Ovary (tissue), 3 donors: ENCODE results near the gene ARHGAP44.

ENCODE experiments used
- POLR2A ChIP-seq: fragments of 450-650 bp; IDR thresholded peaks from one replicate; pipeline ENCODE4 v1.6.1; 2017; ENCODE audit warnings: antibody characterized with exemption, mild to moderate bottlenecking, moderate library complexity
- TF ChIP-seq, protein P1 (sequence below), 3 donors: fragments of 450-650 bp in 2 of 3; fragments of 200-600 bp in 1 of 3; IDR thresholded peaks; one replicate each; pipeline versions ENCODE4 v1.5.1 to v1.8.0; 2016 to 2022; ENCODE audit warnings: antibody characterized with exemption in 3 of 3, mild to moderate bottlenecking in 1 of 3
- donor health status: DM: no; HTN: no; CAD: no.

DNA sequence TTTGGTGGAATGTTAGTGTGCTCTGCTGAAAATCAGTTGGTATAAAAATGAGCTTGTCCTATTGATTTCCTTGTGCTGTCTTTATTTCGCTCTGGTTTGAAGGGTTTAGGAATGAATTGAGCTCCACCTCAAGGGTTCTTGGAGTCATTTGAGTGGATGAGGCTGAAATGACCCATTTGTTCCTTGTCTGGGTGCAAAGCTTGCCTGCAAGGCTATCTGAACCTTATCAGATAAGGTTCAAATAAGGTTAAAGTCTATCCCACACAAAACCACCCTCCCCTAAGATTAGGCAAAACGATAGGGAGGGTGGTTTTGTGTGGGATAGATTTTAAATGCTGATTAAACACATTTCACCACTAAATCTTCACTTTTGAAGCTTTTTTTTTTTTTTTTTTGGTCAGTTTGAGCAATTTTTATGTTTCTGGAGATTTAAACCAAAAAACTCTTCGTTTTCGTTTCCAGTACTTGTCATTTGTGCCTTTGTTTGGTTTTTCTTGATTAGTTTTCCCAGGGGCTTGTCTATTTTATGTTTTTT, 62.7 kb downstream of the ARHGAP44 start:
- TF ChIP-seq, protein P1, sequence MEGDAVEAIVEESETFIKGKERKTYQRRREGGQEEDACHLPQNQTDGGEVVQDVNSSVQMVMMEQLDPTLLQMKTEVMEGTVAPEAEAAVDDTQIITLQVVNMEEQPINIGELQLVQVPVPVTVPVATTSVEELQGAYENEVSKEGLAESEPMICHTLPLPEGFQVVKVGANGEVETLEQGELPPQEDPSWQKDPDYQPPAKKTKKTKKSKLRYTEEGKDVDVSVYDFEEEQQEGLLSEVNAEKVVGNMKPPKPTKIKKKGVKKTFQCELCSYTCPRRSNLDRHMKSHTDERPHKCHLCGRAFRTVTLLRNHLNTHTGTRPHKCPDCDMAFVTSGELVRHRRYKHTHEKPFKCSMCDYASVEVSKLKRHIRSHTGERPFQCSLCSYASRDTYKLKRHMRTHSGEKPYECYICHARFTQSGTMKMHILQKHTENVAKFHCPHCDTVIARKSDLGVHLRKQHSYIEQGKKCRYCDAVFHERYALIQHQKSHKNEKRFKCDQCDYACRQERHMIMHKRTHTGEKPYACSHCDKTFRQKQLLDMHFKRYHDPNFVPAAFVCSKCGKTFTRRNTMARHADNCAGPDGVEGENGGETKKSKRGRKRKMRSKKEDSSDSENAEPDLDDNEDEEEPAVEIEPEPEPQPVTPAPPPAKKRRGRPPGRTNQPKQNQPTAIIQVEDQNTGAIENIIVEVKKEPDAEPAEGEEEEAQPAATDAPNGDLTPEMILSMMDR (IDR thresholded peaks at IDR 0.05), result no peak
- no peak for TF ChIP-seq POLR2A
